Endothelial cell (in vitro differentiated cells): ENCODE measurements around the gene AUH. TPM values are rescaled to one million over a fixed set of nuclear protein-coding genes. Genes with fewer than 3 reads are reported as not detected.

Experiments used
- DNase-seq: peaks from one replicate; pipeline ENCODE4 v3.0.0; 2021; ENCODE audit warnings: low spot score
- H3K27ac Mint-ChIP-seq: one replicate; pipeline ENCODE4 v1.8.0; 2021; ENCODE audit warnings: mixed read lengths, inconsistent platforms; ENCODE audit not compliant: unreplicated experiment
- H3K27me3 Mint-ChIP-seq: one replicate; pipeline ENCODE4 v1.8.0; 2021; ENCODE audit warnings: mild to moderate bottlenecking, moderate library complexity, mixed read lengths, inconsistent platforms; ENCODE audit not compliant: unreplicated experiment
- H3K36me3 Mint-ChIP-seq: one replicate; pipeline ENCODE4 v1.8.0; 2021; ENCODE audit warnings: mild to moderate bottlenecking, low read depth, mixed read lengths, inconsistent platforms; ENCODE audit not compliant: unreplicated experiment
- H3K4me1 Mint-ChIP-seq: one replicate; pipeline ENCODE4 v1.8.0; 2021; ENCODE audit warnings: mild to moderate bottlenecking, mixed read lengths, inconsistent platforms; ENCODE audit not compliant: unreplicated experiment
- H3K4me3 Mint-ChIP-seq: one replicate; pipeline ENCODE4 v1.8.0; 2021; ENCODE audit warnings: mild to moderate bottlenecking, mixed read lengths, inconsistent platforms; ENCODE audit not compliant: unreplicated experiment
- H3K9me3 Mint-ChIP-seq: one replicate; pipeline ENCODE4 v1.8.0; 2021; ENCODE audit warnings: mixed read lengths, inconsistent platforms; ENCODE audit not compliant: unreplicated experiment
- total RNA-seq: library from RNA; stranded (reverse); fragmentation: NEBNext Ultra II Directional; extraction: Animal tissue kit (Norgen Biotek cat#: 25700); gene quantifications from one replicate; pipeline ENCODE4 v1.2.1, GENCODE V29; 2021; ENCODE audit not compliant: unreplicated experiment
- TF ChIP-seq, protein P1 (sequence below): fragments of 200-600 bp; sonication (generic); IDR thresholded peaks from one replicate; pipeline ENCODE4 v1.5.0; 2021; ENCODE audit warnings: antibody characterized with exemption; ENCODE audit not compliant: unreplicated experiment

The AUH gene
- total RNA-seq, 1 donor from 2014 or later, result 14.4 TPM

DNA sequence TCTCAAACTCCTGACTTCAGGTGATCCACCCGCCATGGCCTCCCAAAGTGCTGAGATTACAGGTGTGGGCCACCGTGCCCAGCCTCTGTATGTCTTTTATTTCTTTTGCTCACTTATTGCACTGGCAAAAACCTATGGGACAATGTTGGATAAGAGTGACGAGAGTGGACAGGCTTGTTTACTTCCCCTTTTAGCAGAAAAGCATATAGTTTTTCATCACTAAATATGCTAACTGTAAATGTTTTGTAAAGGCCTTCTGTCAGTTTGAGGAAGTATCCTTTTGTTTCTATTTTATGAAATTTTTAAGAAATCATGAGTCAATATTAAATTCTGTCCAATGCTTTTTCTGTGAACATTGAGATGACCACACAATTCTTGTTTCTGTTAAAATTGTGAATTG is 103.3 kb downstream of the AUH start:
- no peaks in the 10 kb centered on the region for H3K9me3 Mint-ChIP-seq
- peaks cover 2% of the 10 kb centered on the region for H3K27me3 Mint-ChIP-seq
- H3K27ac Mint-ChIP-seq, result no peak overlapping the region
- TF ChIP-seq, protein P1, sequence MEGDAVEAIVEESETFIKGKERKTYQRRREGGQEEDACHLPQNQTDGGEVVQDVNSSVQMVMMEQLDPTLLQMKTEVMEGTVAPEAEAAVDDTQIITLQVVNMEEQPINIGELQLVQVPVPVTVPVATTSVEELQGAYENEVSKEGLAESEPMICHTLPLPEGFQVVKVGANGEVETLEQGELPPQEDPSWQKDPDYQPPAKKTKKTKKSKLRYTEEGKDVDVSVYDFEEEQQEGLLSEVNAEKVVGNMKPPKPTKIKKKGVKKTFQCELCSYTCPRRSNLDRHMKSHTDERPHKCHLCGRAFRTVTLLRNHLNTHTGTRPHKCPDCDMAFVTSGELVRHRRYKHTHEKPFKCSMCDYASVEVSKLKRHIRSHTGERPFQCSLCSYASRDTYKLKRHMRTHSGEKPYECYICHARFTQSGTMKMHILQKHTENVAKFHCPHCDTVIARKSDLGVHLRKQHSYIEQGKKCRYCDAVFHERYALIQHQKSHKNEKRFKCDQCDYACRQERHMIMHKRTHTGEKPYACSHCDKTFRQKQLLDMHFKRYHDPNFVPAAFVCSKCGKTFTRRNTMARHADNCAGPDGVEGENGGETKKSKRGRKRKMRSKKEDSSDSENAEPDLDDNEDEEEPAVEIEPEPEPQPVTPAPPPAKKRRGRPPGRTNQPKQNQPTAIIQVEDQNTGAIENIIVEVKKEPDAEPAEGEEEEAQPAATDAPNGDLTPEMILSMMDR, result no peak
- no peak for DNase-seq
- H3K4me1 Mint-ChIP-seq, result no peaks in the 10 kb centered on the region
- no peaks in the 10 kb centered on the region for H3K36me3 Mint-ChIP-seq
- H3K4me3 Mint-ChIP-seq, result no peak overlapping the region

DNA sequence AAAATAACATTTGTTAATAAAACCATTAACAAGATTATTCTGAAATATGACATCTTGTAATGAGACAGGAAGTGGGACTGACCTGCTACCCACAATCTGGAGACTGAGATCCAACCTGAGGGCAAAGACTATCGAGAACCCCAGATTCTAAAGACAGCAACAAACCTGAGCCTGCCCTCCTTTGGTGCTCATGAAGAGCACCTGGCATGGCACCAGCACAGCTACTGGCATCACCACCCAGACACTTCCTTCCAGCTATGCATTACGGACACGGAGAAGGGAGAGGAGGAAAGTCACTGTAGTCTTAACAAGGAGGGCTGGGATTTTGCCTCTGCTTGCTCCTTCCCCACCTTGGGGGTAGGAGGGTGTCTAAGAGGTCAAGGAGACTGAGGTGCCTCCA is 105.5 kb downstream of the AUH start:
- no peak for DNase-seq
- no peaks in the 10 kb centered on the region for H3K36me3 Mint-ChIP-seq
- H3K27me3 Mint-ChIP-seq, result peaks cover 2% of the 10 kb centered on the region
- H3K4me3 Mint-ChIP-seq, result no peak overlapping the region
- no peak overlapping the region for H3K27ac Mint-ChIP-seq
- TF ChIP-seq, protein P1, result no peak
- no peaks in the 10 kb centered on the region for H3K4me1 Mint-ChIP-seq
- H3K9me3 Mint-ChIP-seq, result no peaks in the 10 kb centered on the region

DNA sequence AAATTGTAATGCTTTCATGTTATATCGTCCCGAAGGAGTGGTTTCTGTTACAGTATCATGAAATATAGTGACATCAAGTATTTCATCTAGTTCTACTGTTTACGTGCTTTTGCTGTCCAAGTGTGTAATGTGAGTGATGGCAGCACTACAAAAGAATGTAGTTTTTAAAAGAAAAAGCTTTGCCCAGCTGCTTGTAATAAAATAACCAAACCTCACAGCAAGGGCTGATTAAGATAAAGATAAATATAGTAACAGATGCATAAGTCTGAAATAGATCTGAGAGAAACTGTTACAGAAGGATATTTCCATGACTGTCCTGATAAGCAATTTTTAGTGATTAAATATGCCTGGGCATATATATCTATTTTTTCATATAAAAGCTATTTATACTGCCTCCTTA is 106.4 kb downstream of the AUH start:
- peaks cover 2% of the 10 kb centered on the region for H3K27me3 Mint-ChIP-seq
- TF ChIP-seq, protein P1, result no peak
- no peak for DNase-seq
- no peaks in the 10 kb centered on the region for H3K4me1 Mint-ChIP-seq
- H3K9me3 Mint-ChIP-seq, result no peaks in the 10 kb centered on the region
- no peak overlapping the region for H3K27ac Mint-ChIP-seq
- no peaks in the 10 kb centered on the region for H3K36me3 Mint-ChIP-seq
- H3K4me3 Mint-ChIP-seq, result no peak overlapping the region

DNA sequence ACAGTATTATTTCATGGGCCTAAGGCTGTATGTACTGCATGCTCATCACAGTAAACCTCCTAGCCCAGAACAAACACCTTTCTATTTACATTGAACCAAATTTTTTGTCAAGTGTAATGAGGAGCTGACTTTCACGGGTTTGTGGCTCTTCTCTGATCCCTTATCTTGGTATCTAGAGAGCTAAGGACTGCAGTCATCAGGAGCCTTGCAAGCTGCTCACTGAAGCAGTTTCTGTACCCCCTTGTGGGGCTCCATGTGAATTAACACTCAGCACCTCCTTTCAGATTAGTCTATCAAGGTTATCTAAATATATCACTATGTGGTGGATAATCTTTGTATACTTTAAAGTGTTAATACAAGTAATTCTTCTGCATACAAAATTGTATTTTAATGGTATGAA is 108.2 kb downstream of the AUH start:
- Mint-ChIP-seq H3K4me1 (peaks cover under 1% of the 10 kb centered on the region), H3K4me3 (no peak overlapping the region), H3K27ac (no peak overlapping the region), H3K9me3 (no peaks in the 10 kb centered on the region), H3K27me3 (peaks cover 2% of the 10 kb centered on the region), H3K36me3 (no peaks in the 10 kb centered on the region)
- DNase-seq, result no peak
- TF ChIP-seq, protein P1, result no peak

DNA sequence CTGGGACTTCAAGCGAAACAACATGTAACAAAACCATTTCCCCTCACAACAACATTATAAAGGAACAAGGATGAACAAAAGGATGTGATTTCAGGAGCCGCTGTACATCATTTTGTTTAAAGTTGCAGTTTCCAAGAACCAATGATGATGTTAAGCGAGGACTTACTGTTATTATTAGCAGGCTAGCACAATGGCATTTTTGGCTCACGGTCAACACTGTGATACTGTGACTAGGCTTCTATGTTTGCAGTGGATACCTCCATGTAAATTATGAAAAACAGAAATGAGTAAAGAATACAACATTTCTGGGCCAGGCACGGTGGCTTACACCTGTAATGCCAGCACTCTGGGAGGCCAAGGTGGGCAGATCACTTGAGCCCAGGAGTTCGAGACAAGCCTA is 113.0 kb downstream of the AUH start:
- H3K27ac Mint-ChIP-seq, result no peak overlapping the region
- no peaks in the 10 kb centered on the region for H3K36me3 Mint-ChIP-seq
- H3K9me3 Mint-ChIP-seq, result no peaks in the 10 kb centered on the region
- no peaks in the 10 kb centered on the region for H3K27me3 Mint-ChIP-seq
- TF ChIP-seq, protein P1, result no peak
- no peak for DNase-seq
- peaks cover 13% of the 10 kb centered on the region for H3K4me1 Mint-ChIP-seq
- H3K4me3 Mint-ChIP-seq, result no peak overlapping the region
